Erythroblast (primary cell): ENCODE data around the gene FANCE.

Experiments
- GATA1 ChIP-seq: IDR thresholded peaks from 2 replicates; pipeline ENCODE4 v1.6.1; 2011; ENCODE audit warnings: low read depth, mild to moderate bottlenecking, control low read depth, low read length, moderate library complexity
- POLR2A ChIP-seq: IDR thresholded peaks from 2 replicates; pipeline ENCODE4 v1.6.1; 2011; ENCODE audit warnings: mild to moderate bottlenecking, low read length

- no peak for TF ChIP-seq POLR2A
- TF ChIP-seq GATA1: no peak
Measured at GRCh38 chr6:35489066-35489465, 36.9 kb downstream of the FANCE start.
